AG04450 (cell line): ENCODE data around the gene MPHOSPH8. TPM values are rescaled to one million over a fixed set of nuclear protein-coding genes. Genes with fewer than 3 reads are reported as not detected.

Experiments used
- CTCF ChIA-PET: fragments of 300-600, 350-600 bp; formaldehyde crosslinking; extraction: SDS; loops from one replicate; lab custom pipeline; 2022; ENCODE audit warnings: antibody characterized with exemption, inconsistent platforms; lab: Charles Lee
- POLR2A ChIA-PET: fragments of 350-600 bp; formaldehyde crosslinking; extraction: SDS; loops from one replicate; lab custom pipeline; 2021; ENCODE audit warnings: antibody characterized with exemption, inconsistent platforms; lab: Yijun Ruan, JAX
- DNase-seq: peaks from one replicate; pipeline ENCODE4 v3.0.0-alpha.2; 2011; ENCODE audit warnings: low read depth, low spot score
- H3K27ac ChIP-seq: one replicate; pipeline ENCODE4 v1.5.1; 2012; ENCODE audit warnings: low read depth, low read length, control low read depth
- H3K27me3 ChIP-seq: one replicate; pipeline ENCODE4 v1.6.0; 2012; ENCODE audit warnings: low read length; ENCODE audit not compliant: control insufficient read depth, insufficient read depth
- H3K4me3 ChIP-seq: 2 replicates; pipeline ENCODE4 v1.5.1; 2011; ENCODE audit warnings: mild to moderate bottlenecking, low read depth, low read length, control low read depth
- H3K9me3 ChIP-seq: 2 replicates; pipeline ENCODE4 v1.5.1; 2012; ENCODE audit warnings: low read length; ENCODE audit not compliant: control insufficient read depth, insufficient read depth
- CTCF ChIP-seq: IDR thresholded peaks from 2 replicates; pipeline ENCODE4 v1.5.1; 2011; ENCODE audit warnings: low read depth, low read length, control low read depth, inconsistent platforms
- polyA plus RNA-seq: library from polyadenylated mRNA; depleted of rRNA; stranded (reverse); fragments of >200 nt; gene quantifications from 2 replicates; pipeline ENCODE4 v1.2.3, GENCODE V29; 2011

MPHOSPH8 gene
- polyA plus RNA-seq, 1 experiment, result 24.8 TPM

- no peak overlapping the region for H3K27ac ChIP-seq
- ChIA-PET CTCF (no interaction called here), POLR2A (interaction anchor here (0.9 kb wide), 1 partner anchor 34 kb away, joined by 3 read pairs; no protein-coding TSS in a partner anchor)
Measured at GRCh38 chr13:19661126-19661525, 27.7 kb downstream of the MPHOSPH8 start.

GRCh38 chr13:19661561-19661960 is 28.1 kb downstream of the MPHOSPH8 start:
- ChIA-PET CTCF (no interaction called here), POLR2A (no interaction called here)
- Histone ChIP-seq H3K4me3 (no peak overlapping the region), H3K9me3 (peaks cover 6% of the 10 kb centered on the region; the same call in 1 of the 2 replicates), H3K27me3 (no peaks in the 10 kb centered on the region), H3K27ac (no peak overlapping the region)
- DNase-seq, result no peak
- no peak for TF ChIP-seq CTCF

More at GRCh38 chr13:19661126-19661525, 27.7 kb downstream of the MPHOSPH8 start:
- H3K4me3 ChIP-seq, result no peak overlapping the region
- DNase-seq, result no peak
- peaks cover 6% of the 10 kb centered on the region; the same call in 1 of the 2 replicates for H3K9me3 ChIP-seq
- no peaks in the 10 kb centered on the region for H3K27me3 ChIP-seq
- TF ChIP-seq CTCF, result no peak

GRCh38 chr13:19663416-19663979 is 30.0 kb downstream of the MPHOSPH8 start:
- ChIA-PET CTCF (no interaction called here), POLR2A (no interaction called here)
- Histone ChIP-seq H3K27me3 (no peaks in the 10 kb centered on the region), H3K9me3 (peaks cover 6% of the 10 kb centered on the region; the same call in 1 of the 2 replicates), H3K27ac (no peak overlapping the region), H3K4me3 (no peak overlapping the region)
- TF ChIP-seq CTCF, result no peak
- DNase-seq, result no peak

- no peak overlapping the region for H3K4me3 ChIP-seq
- H3K27ac ChIP-seq, result no peak overlapping the region
- POLR2A ChIA-PET, result no interaction called here
- DNase-seq, result no peak
- no peaks in the 10 kb centered on the region for H3K27me3 ChIP-seq
- TF ChIP-seq CTCF, result no peak
- peaks cover 6% of the 10 kb centered on the region; the same call in 1 of the 2 replicates for H3K9me3 ChIP-seq
- CTCF ChIA-PET, result no interaction called here
Measured at GRCh38 chr13:19664481-19665230, 31.2 kb downstream of the MPHOSPH8 start.

GRCh38 chr13:19665427-19665859 is 32.0 kb downstream of the MPHOSPH8 start:
- H3K9me3 ChIP-seq, result peaks cover 6% of the 10 kb centered on the region; the same call in 1 of the 2 replicates
- DNase-seq, result no peak
- no peak overlapping the region for H3K27ac ChIP-seq
- no peak for TF ChIP-seq CTCF
- ChIA-PET CTCF (no interaction called here), POLR2A (no interaction called here)
- no peak overlapping the region for H3K4me3 ChIP-seq
- no peaks in the 10 kb centered on the region for H3K27me3 ChIP-seq
